PC-9 (cell line): ENCODE measurements around the gene PSMC3IP. TPM values are rescaled to one million over a fixed set of nuclear protein-coding genes. Genes with fewer than 3 reads are reported as not detected.
"Not testable (repeated sequence)": the region's sequence is repeated elsewhere in the genome, so short reads cannot be mapped to it uniquely, and the experiment has no call there.

Experiments
- BruUV-seq: library from RNA; stranded (reverse); fragments of 400-500 nt; replicated peaks from 2 replicates; lab custom pipeline; 2021; lab: Mats Ljungman, UMichigan
- CTCF ChIA-PET: fragments of 300-600 bp; sonication (Branson Sonifier 250); formaldehyde crosslinking; loops from one replicate; lab custom pipeline; 2022; ENCODE audit warnings: antibody characterized with exemption; lab: Charles Lee
- POLR2A ChIA-PET: fragments of 300-600 bp; sonication (Branson Sonifier 250); formaldehyde crosslinking; loops from one replicate; lab custom pipeline; 2022; ENCODE audit warnings: antibody characterized with exemption; ENCODE audit not compliant: unreplicated experiment; lab: Charles Lee
- DNase-seq, 2 experiments: peaks; one replicate each; pipeline versions ENCODE4 v3.0.0 to v3.0.0-alpha.2; 2015 to 2022; ENCODE audit warnings: mixed read lengths in 1 of 2
- H2AFZ ChIP-seq: fragments of 200-600 bp; sonication (generic); 2 replicates; pipeline ENCODE4 v1.8.1; 2017; ENCODE audit warnings: antibody characterized with exemption
- H3F3A ChIP-seq: fragments of 200-600 bp; sonication (generic); 2 replicates; pipeline ENCODE4 v1.8.1; 2017; ENCODE audit warnings: antibody characterized with exemption, mild to moderate bottlenecking, low read depth; ENCODE audit not compliant: insufficient read depth
- H3K27ac ChIP-seq: fragments of 200-600 bp; sonication (generic); 2 replicates; pipeline ENCODE4 v1.6.1; 2016; ENCODE audit warnings: mixed run types
- H3K27me3 ChIP-seq: fragments of 200-600 bp; sonication (generic); 2 replicates; pipeline ENCODE4 v1.6.1; 2016; ENCODE audit warnings: low read depth, mixed run types; ENCODE audit not compliant: insufficient read depth
- H3K36me3 ChIP-seq: fragments of 200-600 bp; sonication (generic); 2 replicates; pipeline ENCODE4 v1.6.1; 2016; ENCODE audit warnings: low read depth, mixed run types
- H3K4me1 ChIP-seq: fragments of 200-600 bp; sonication (generic); replicated peaks from 2 replicates; pipeline ENCODE4 v1.6.1; 2016; ENCODE audit warnings: mixed run types; ENCODE audit not compliant: insufficient read depth
- H3K4me2 ChIP-seq: fragments of 200-600 bp; sonication (generic); 2 replicates; pipeline ENCODE4 v1.6.1; 2017; ENCODE audit warnings: mixed run types
- H3K4me3 ChIP-seq: fragments of 200-600 bp; sonication (generic); 2 replicates; pipeline ENCODE4 v1.6.1; 2016; ENCODE audit warnings: mixed run types
- H3K79me2 ChIP-seq: fragments of 200-600 bp; sonication (generic); 2 replicates; pipeline ENCODE4 v1.6.1; 2017; ENCODE audit warnings: low read depth, mixed run types
- H3K9me2 ChIP-seq: fragments of 200-600 bp; sonication (generic); 2 replicates; pipeline ENCODE4 v1.8.1; 2017; ENCODE audit warnings: mild to moderate bottlenecking; ENCODE audit not compliant: insufficient read depth
- H3K9me3 ChIP-seq: fragments of 200-600 bp; sonication (generic); 2 replicates; pipeline ENCODE4 v1.8.1; 2016; ENCODE audit warnings: low read depth; ENCODE audit not compliant: insufficient read depth
- H4K20me1 ChIP-seq: fragments of 200-600 bp; sonication (generic); 2 replicates; pipeline ENCODE4 v1.8.1; 2017; ENCODE audit not compliant: insufficient read depth
- EZH2 ChIP-seq: fragments of 200-600 bp; sonication (generic); IDR thresholded peaks from 2 replicates; pipeline ENCODE4 v1.8.0; 2017; ENCODE audit warnings: antibody characterized with exemption, low read depth
- intact Hi-C: fragments of 100-400 bp; cut with micrococcal nuclease; formaldehyde crosslinking; loops from one replicate; pipeline ENCODE4 v1.10.0; 2022; ENCODE audit not compliant: unreplicated experiment
- total RNA-seq: library from RNA; stranded (reverse); gene quantifications from 2 replicates; pipeline ENCODE4 v1.2.3, GENCODE V29; 2021
- TF ChIP-seq, protein P1 (sequence below): fragments of 200-600 bp; sonication (generic); conservative IDR thresholded peaks from 2 replicates; pipeline ENCODE4 v1.6.1; 2017; ENCODE audit warnings: mixed run types, antibody characterized with exemption, mild to moderate bottlenecking, moderate library complexity

The PSMC3IP gene
- total RNA-seq, 1 experiment from 2014 or later: 13.4 TPM

DNA sequence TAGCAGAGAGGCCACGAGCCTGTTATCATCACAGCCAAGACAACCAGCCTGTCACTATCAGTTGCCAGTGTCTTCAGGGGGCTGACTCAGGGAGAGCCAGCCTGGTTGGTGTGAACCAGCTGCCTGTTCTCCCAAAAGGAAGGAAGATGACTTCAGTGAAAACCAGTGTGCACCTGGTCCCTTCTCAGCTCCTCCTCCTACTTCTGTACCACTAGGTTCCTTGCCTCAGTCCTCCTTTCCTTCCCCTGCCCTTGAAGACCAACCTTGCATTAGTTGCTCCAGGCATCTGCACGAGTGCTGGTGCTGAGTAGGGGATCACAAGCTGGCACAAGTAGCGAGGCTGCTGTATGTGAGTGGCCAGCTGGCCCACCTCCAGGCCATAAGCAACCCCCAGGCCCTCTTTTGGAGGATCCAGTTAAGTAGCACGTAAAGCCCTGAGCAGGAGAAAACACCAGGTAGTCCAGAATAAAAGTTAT, 40.5 kb upstream of the PSMC3IP start:
- Histone ChIP-seq H3K9me2 (no peaks in the 10 kb centered on the region), H3K9me3 (no peaks in the 10 kb centered on the region), H3K27me3 (no peaks in the 10 kb centered on the region), H3K4me1 (peaks cover 22% of the 10 kb centered on the region), H3K36me3 (peaks cover 3% of the 10 kb centered on the region; the same call in 1 of the 2 replicates), H3K79me2 (no peaks in the 10 kb centered on the region), H3K4me3 (no peak overlapping the region), H4K20me1 (no peaks in the 10 kb centered on the region; the same call in 1 of the 2 replicates), H3F3A (peaks cover 37% of the 10 kb centered on the region), H3K4me2 (peak overlapping the region; percentile 48), H2AFZ (no peak overlapping the region), H3K27ac (0 out of 2 replicates have a peak overlapping the region, but pooled peaks have one; percentile 24)
- no peak for DNase-seq
- no TSS peak for BruUV-seq
- ChIA-PET CTCF (interaction anchor here (0.6 to 1.8 kb wide), 6 partner anchors 29 to 831 kb away, joined by 3 to 8 read pairs (median 5); partner anchors contain the start of genes PLEKHH3 and PSMC3IP), POLR2A (interaction anchor here (0.5 to 1.3 kb wide), 6 partner anchors 9 to 1743 kb away, joined by 3 to 9 read pairs (median 4); partner anchors contain the start of genes BECN1, RETREG3 and TUBG1)
- intact Hi-C loops: loop anchor here (1.0 to 2.0 kb wide), 2 partner anchors 49 to 61 kb away; no protein-coding TSS in a partner anchor
- TF ChIP-seq, protein P1, sequence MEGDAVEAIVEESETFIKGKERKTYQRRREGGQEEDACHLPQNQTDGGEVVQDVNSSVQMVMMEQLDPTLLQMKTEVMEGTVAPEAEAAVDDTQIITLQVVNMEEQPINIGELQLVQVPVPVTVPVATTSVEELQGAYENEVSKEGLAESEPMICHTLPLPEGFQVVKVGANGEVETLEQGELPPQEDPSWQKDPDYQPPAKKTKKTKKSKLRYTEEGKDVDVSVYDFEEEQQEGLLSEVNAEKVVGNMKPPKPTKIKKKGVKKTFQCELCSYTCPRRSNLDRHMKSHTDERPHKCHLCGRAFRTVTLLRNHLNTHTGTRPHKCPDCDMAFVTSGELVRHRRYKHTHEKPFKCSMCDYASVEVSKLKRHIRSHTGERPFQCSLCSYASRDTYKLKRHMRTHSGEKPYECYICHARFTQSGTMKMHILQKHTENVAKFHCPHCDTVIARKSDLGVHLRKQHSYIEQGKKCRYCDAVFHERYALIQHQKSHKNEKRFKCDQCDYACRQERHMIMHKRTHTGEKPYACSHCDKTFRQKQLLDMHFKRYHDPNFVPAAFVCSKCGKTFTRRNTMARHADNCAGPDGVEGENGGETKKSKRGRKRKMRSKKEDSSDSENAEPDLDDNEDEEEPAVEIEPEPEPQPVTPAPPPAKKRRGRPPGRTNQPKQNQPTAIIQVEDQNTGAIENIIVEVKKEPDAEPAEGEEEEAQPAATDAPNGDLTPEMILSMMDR: no peak
- no peak for TF ChIP-seq EZH2

DNA sequence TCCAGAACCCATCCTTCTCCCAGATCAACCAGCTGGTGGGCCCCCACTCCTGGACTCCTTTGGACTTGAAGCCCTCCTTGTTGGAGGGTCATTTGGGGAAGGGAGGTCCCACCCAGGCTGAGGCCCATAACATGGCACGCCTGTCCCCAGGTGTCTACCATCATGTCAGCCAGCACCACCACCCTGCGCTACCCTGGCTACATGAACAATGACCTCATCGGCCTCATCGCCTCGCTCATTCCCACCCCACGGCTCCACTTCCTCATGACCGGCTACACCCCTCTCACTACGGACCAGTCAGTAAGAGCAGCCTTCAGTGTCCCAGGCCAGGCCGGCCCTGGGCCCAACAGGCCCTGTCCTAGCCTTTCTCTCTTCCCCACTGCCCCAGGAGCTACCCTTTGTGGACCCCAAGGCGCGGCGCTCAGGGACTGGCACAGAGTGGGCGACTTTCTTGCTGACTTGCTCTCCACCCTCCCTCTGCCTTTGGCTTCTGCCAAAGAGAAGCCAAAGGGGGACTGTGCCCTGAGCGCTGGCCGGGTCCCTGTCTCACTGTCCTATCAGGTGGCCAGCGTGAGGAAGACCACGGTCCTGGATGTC, 36.3 kb upstream of the PSMC3IP start:
- TF ChIP-seq, protein P1: no peak
- no peak for TF ChIP-seq EZH2
- no peak overlapping the region for H3K4me2 ChIP-seq
- H3K4me3 ChIP-seq: no peak overlapping the region
- H3F3A ChIP-seq: peaks cover 34% of the 10 kb centered on the region
- peaks cover 15% of the 10 kb centered on the region for H3K4me1 ChIP-seq
- H3K27me3 ChIP-seq: no peaks in the 10 kb centered on the region
- H2AFZ ChIP-seq: no peak overlapping the region
- no TSS peak for BruUV-seq
- peaks cover 23% of the 10 kb centered on the region for H3K79me2 ChIP-seq
- CTCF ChIA-PET: no interaction called here
- intact Hi-C loops: no loop called here
- peaks cover 19% of the 10 kb centered on the region; the same call in 1 of the 2 replicates for H3K36me3 ChIP-seq
- no peaks in the 10 kb centered on the region; the same call in 1 of the 2 replicates for H4K20me1 ChIP-seq
- no peak for DNase-seq
- POLR2A ChIA-PET: no interaction called here
- no peak overlapping the region for H3K27ac ChIP-seq
- H3K9me3 ChIP-seq: no peaks in the 10 kb centered on the region
- H3K9me2 ChIP-seq: no peaks in the 10 kb centered on the region

DNA sequence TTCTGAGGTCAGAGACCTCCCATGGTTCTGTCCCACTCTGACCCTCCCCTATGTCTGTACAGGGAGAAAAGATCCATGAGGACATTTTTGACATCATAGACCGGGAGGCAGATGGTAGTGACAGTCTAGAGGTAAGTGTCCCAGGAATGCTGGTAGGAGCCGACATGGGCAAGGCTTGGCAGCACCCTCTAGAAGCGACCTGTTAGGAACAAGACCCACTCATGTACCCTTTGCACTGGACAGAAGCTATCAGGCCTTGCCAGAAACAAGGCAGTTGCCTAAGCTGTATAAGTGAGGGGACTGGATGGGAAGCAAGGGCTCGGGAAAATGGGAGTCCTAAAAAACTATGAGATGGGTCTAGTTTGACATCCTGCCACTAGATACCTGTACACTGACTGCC, 34.5 kb upstream of the PSMC3IP start:
- POLR2A ChIA-PET: no interaction called here
- Histone ChIP-seq H3K4me2 (no peak overlapping the region), H3K27ac (no peak overlapping the region), H4K20me1 (0 out of 2 replicates have a peak, but pooled peaks cover 7% of the 10 kb centered on the region), H2AFZ (no peak overlapping the region), H3K9me2 (no peaks in the 10 kb centered on the region), H3K79me2 (peaks cover 40% of the 10 kb centered on the region), H3K27me3 (no peaks in the 10 kb centered on the region), H3K36me3 (peaks cover 19% of the 10 kb centered on the region; the same call in 1 of the 2 replicates), H3K9me3 (no peaks in the 10 kb centered on the region), H3K4me3 (no peak overlapping the region), H3K4me1 (peaks cover 12% of the 10 kb centered on the region), H3F3A (peaks cover 17% of the 10 kb centered on the region)
- no TSS peak for BruUV-seq
- intact Hi-C loops: no loop called here
- no peak for DNase-seq
- TF ChIP-seq, protein P1: no peak
- no peak for TF ChIP-seq EZH2
- CTCF ChIA-PET: no interaction called here

DNA sequence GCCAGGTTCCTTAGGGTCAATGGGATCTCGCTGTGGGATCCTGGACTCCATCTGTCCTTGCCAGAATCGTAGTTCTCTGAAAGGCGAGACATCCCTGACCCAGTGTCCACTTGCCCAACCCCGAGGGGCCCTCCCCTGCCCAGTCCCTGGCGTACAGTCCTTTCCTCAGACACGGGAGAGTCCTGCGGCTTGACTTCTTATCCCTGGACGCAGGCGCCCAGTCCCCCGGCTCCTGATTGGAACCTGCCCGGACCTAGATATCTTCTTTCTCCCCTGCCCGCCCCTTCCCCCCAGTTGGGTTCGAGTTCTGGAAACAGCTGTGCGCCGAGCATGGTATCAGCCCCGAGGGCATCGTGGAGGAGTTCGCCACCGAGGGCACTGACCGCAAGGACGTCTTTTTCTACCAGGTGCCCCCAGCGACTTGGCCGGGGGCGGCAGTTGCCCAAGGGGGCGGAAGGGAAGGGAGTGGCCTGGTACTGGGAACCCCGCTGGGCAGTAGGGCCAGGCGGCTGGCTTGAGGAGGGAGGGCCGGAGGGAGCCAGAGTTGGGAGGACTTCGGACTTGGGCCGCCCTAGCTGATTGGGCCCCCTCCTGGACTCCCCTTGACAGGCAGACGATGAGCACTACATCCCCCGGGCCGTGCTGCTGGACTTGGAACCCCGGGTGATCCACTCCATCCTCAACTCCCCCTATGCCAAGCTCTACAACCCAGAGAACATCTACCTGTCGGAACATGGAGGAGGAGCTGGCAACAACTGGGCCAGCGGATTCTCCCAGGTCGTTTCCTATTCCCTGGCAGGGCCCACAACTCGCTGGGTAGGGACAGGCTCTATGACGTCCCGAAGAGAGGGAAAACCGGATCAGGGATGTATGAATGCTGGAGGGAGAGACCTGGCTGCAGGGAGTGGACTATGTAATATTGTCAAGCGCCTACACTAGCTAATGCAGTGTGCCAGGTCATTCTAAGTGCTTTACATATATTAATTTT, 32.6 kb upstream of the PSMC3IP start:
- peak overlapping the region; percentile 99 for H3K4me3 ChIP-seq
- DNase-seq: peak; percentile 51 to 61
- H3K36me3 ChIP-seq: peaks cover 19% of the 10 kb centered on the region; the same call in 1 of the 2 replicates
- BruUV-seq: TSS peak; percentile 51
- H3K4me2 ChIP-seq: peak overlapping the region; percentile 75
- H3K9me2 ChIP-seq, H4K20me1 ChIP-seq, H3K9me3 ChIP-seq, H3K27me3 ChIP-seq: not testable (repeated sequence)
- ChIA-PET CTCF (interaction anchor here (0.5 to 1.0 kb wide), 2 partner anchors 10 to 68 kb away, joined by 3 to 4 read pairs; no protein-coding TSS in a partner anchor), POLR2A (interaction anchor here (0.6 to 1.0 kb wide), 3 partner anchors 9 to 557 kb away, joined by 3 to 9 read pairs (median 4); no protein-coding TSS in a partner anchor)
- peaks cover 17% of the 10 kb centered on the region for H3F3A ChIP-seq
- peaks cover 13% of the 10 kb centered on the region for H3K4me1 ChIP-seq
- peak overlapping the region; percentile 97 for H2AFZ ChIP-seq
- intact Hi-C loops: loop anchor here (1.0 kb wide), 1 partner anchor 67 kb away; no protein-coding TSS in a partner anchor
- peak overlapping the region; percentile 10 for H3K27ac ChIP-seq
- peaks cover 59% of the 10 kb centered on the region for H3K79me2 ChIP-seq
